ENCODE results near the gene NDUFAF2.

GRCh38 chr5:61167382-61167781, 222.4 kb downstream of the NDUFAF2 start:
- TF ChIP-seq CTCF (tag by site-specific recombination; IDR thresholded peaks at IDR 0.05) (0 out of 2 replicates have a peak, but pooled peaks have one; percentile 11), ZNF658 (tag by site-specific recombination; IDR thresholded peaks at IDR 0.05) (no peak)

Measured in HEK293 (cell line).